ENCODE data around the gene CLMN.

CLMN gene

GRCh38 chr14:95312311-95312710 is 7.4 kb downstream of the CLMN start:
- Histone ChIP-seq H3K36me3 (ENCODE audit: insufficient read depth, low read length) (no peaks in the 10 kb centered on the region), H2AFZ (ENCODE audit: low read length, unreplicated experiment) (no peak overlapping the region), H3K27ac (ENCODE audit: low read depth, low read length) (no peak overlapping the region), H3K79me2 (ENCODE audit: control insufficient read depth, insufficient read depth, low read length, unreplicated experiment) (no peaks in the 10 kb centered on the region), H3K4me1 (ENCODE audit: control insufficient read depth, insufficient read depth, low read length, unreplicated experiment) (peaks cover 37% of the 10 kb centered on the region), H3K4me3 (ENCODE audit: low read depth, low read length) (no peak overlapping the region), H3K27me3 (ENCODE audit: insufficient read depth, low read length) (no peaks in the 10 kb centered on the region)

GRCh38 chr14:95311752-95312151 is 8.0 kb downstream of the CLMN start:
- no peak overlapping the region for H3K27ac ChIP-seq (ENCODE audit: low read depth, low read length)
- H2AFZ ChIP-seq (ENCODE audit: low read length, unreplicated experiment) = no peak overlapping the region
- no peak overlapping the region for H3K4me3 ChIP-seq (ENCODE audit: low read depth, low read length)
- H3K36me3 ChIP-seq (ENCODE audit: insufficient read depth, low read length) = no peaks in the 10 kb centered on the region
- H3K79me2 ChIP-seq (ENCODE audit: control insufficient read depth, insufficient read depth, low read length, unreplicated experiment) = no peaks in the 10 kb centered on the region
- no peaks in the 10 kb centered on the region for H3K27me3 ChIP-seq (ENCODE audit: insufficient read depth, low read length)
- H3K4me1 ChIP-seq (ENCODE audit: control insufficient read depth, insufficient read depth, low read length, unreplicated experiment) = peaks cover 37% of the 10 kb centered on the region

- H3K36me3 ChIP-seq (ENCODE audit: insufficient read depth, low read length) = no peaks in the 10 kb centered on the region
- H2AFZ ChIP-seq (ENCODE audit: low read length, unreplicated experiment) = no peak overlapping the region
- no peaks in the 10 kb centered on the region for H3K79me2 ChIP-seq (ENCODE audit: control insufficient read depth, insufficient read depth, low read length, unreplicated experiment)
- no peak overlapping the region for H3K27ac ChIP-seq (ENCODE audit: low read depth, low read length)
- no peak overlapping the region for H3K4me3 ChIP-seq (ENCODE audit: low read depth, low read length)
- peaks cover 37% of the 10 kb centered on the region for H3K4me1 ChIP-seq (ENCODE audit: control insufficient read depth, insufficient read depth, low read length, unreplicated experiment)
- H3K27me3 ChIP-seq (ENCODE audit: insufficient read depth, low read length) = no peaks in the 10 kb centered on the region
These were observed 8.9 kb downstream of the CLMN start for GRCh38 chr14:95310635-95311380.

- Histone ChIP-seq H3K4me3 (ENCODE audit: low read depth, low read length) (no peak overlapping the region), H3K27ac (ENCODE audit: low read depth, low read length) (no peak overlapping the region), H3K79me2 (ENCODE audit: control insufficient read depth, insufficient read depth, low read length, unreplicated experiment) (no peaks in the 10 kb centered on the region), H3K4me1 (ENCODE audit: control insufficient read depth, insufficient read depth, low read length, unreplicated experiment) (peaks cover 26% of the 10 kb centered on the region), H3K36me3 (ENCODE audit: insufficient read depth, low read length) (no peaks in the 10 kb centered on the region), H2AFZ (ENCODE audit: low read length, unreplicated experiment) (no peak overlapping the region), H3K27me3 (ENCODE audit: insufficient read depth, low read length) (no peaks in the 10 kb centered on the region)
These were observed 10.3 kb downstream of the CLMN start for GRCh38 chr14:95309261-95310051.

GRCh38 chr14:95308073-95308472 is 11.6 kb downstream of the CLMN start:
- H3K36me3 ChIP-seq (ENCODE audit: insufficient read depth, low read length) = no peaks in the 10 kb centered on the region
- no peak overlapping the region for H3K27ac ChIP-seq (ENCODE audit: low read depth, low read length)
- peaks cover 12% of the 10 kb centered on the region for H3K4me1 ChIP-seq (ENCODE audit: control insufficient read depth, insufficient read depth, low read length, unreplicated experiment)
- H3K27me3 ChIP-seq (ENCODE audit: insufficient read depth, low read length) = no peaks in the 10 kb centered on the region
- no peaks in the 10 kb centered on the region for H3K79me2 ChIP-seq (ENCODE audit: control insufficient read depth, insufficient read depth, low read length, unreplicated experiment)
- no peak overlapping the region for H3K4me3 ChIP-seq (ENCODE audit: low read depth, low read length)
- H2AFZ ChIP-seq (ENCODE audit: low read length, unreplicated experiment) = no peak overlapping the region

GRCh38 chr14:95307402-95308041 is 12.2 kb downstream of the CLMN start:
- Histone ChIP-seq H3K79me2 (ENCODE audit: control insufficient read depth, insufficient read depth, low read length, unreplicated experiment) (no peaks in the 10 kb centered on the region), H3K4me3 (ENCODE audit: low read depth, low read length) (no peak overlapping the region), H3K27ac (ENCODE audit: low read depth, low read length) (no peak overlapping the region), H2AFZ (ENCODE audit: low read length, unreplicated experiment) (no peak overlapping the region), H3K36me3 (ENCODE audit: insufficient read depth, low read length) (no peaks in the 10 kb centered on the region), H3K27me3 (ENCODE audit: insufficient read depth, low read length) (no peaks in the 10 kb centered on the region), H3K4me1 (ENCODE audit: control insufficient read depth, insufficient read depth, low read length, unreplicated experiment) (peaks cover 12% of the 10 kb centered on the region)

GRCh38 chr14:95305940-95306339 is 13.8 kb downstream of the CLMN start:
- Histone ChIP-seq H3K36me3 (ENCODE audit: insufficient read depth, low read length) (no peaks in the 10 kb centered on the region), H3K4me3 (ENCODE audit: low read depth, low read length) (no peak overlapping the region), H3K27me3 (ENCODE audit: insufficient read depth, low read length) (no peaks in the 10 kb centered on the region), H3K79me2 (ENCODE audit: control insufficient read depth, insufficient read depth, low read length, unreplicated experiment) (no peaks in the 10 kb centered on the region), H3K4me1 (ENCODE audit: control insufficient read depth, insufficient read depth, low read length, unreplicated experiment) (no peaks in the 10 kb centered on the region), H3K27ac (ENCODE audit: low read depth, low read length) (no peak overlapping the region), H2AFZ (ENCODE audit: low read length, unreplicated experiment) (no peak overlapping the region)

GRCh38 chr14:95305145-95305544 is 14.6 kb downstream of the CLMN start:
- Histone ChIP-seq H3K4me1 (ENCODE audit: control insufficient read depth, insufficient read depth, low read length, unreplicated experiment) (no peaks in the 10 kb centered on the region), H3K27ac (ENCODE audit: low read depth, low read length) (no peak overlapping the region), H3K4me3 (ENCODE audit: low read depth, low read length) (no peak overlapping the region), H3K27me3 (ENCODE audit: insufficient read depth, low read length) (no peaks in the 10 kb centered on the region), H3K79me2 (ENCODE audit: control insufficient read depth, insufficient read depth, low read length, unreplicated experiment) (no peaks in the 10 kb centered on the region), H2AFZ (ENCODE audit: low read length, unreplicated experiment) (no peak overlapping the region), H3K36me3 (ENCODE audit: insufficient read depth, low read length) (no peaks in the 10 kb centered on the region)

- no peak overlapping the region for H3K27ac ChIP-seq (ENCODE audit: low read depth, low read length)
- H3K4me1 ChIP-seq (ENCODE audit: control insufficient read depth, insufficient read depth, low read length, unreplicated experiment) = no peaks in the 10 kb centered on the region
- H3K4me3 ChIP-seq (ENCODE audit: low read depth, low read length) = no peak overlapping the region
- H2AFZ ChIP-seq (ENCODE audit: low read length, unreplicated experiment) = no peak overlapping the region
- H3K36me3 ChIP-seq (ENCODE audit: insufficient read depth, low read length) = no peaks in the 10 kb centered on the region
- H3K79me2 ChIP-seq (ENCODE audit: control insufficient read depth, insufficient read depth, low read length, unreplicated experiment) = no peaks in the 10 kb centered on the region
- no peaks in the 10 kb centered on the region for H3K27me3 ChIP-seq (ENCODE audit: insufficient read depth, low read length)
These were observed 15.4 kb downstream of the CLMN start for GRCh38 chr14:95304342-95304741.

GRCh38 chr14:95303552-95303951 is 16.2 kb downstream of the CLMN start:
- H3K36me3 ChIP-seq (ENCODE audit: insufficient read depth, low read length) = no peaks in the 10 kb centered on the region
- no peak overlapping the region for H3K27ac ChIP-seq (ENCODE audit: low read depth, low read length)
- H3K27me3 ChIP-seq (ENCODE audit: insufficient read depth, low read length) = no peaks in the 10 kb centered on the region
- no peaks in the 10 kb centered on the region for H3K79me2 ChIP-seq (ENCODE audit: control insufficient read depth, insufficient read depth, low read length, unreplicated experiment)
- no peak overlapping the region for H3K4me3 ChIP-seq (ENCODE audit: low read depth, low read length)
- no peak overlapping the region for H2AFZ ChIP-seq (ENCODE audit: low read length, unreplicated experiment)
- no peaks in the 10 kb centered on the region for H3K4me1 ChIP-seq (ENCODE audit: control insufficient read depth, insufficient read depth, low read length, unreplicated experiment)
